ENCODE results near the gene ST6GAL1. TPM values are rescaled to one million over a fixed set of nuclear protein-coding genes. Genes with fewer than 3 reads are reported as not detected.

The ST6GAL1 gene
- total RNA-seq, 1 donor from 2014 or later, result 68.2 TPM

DNA sequence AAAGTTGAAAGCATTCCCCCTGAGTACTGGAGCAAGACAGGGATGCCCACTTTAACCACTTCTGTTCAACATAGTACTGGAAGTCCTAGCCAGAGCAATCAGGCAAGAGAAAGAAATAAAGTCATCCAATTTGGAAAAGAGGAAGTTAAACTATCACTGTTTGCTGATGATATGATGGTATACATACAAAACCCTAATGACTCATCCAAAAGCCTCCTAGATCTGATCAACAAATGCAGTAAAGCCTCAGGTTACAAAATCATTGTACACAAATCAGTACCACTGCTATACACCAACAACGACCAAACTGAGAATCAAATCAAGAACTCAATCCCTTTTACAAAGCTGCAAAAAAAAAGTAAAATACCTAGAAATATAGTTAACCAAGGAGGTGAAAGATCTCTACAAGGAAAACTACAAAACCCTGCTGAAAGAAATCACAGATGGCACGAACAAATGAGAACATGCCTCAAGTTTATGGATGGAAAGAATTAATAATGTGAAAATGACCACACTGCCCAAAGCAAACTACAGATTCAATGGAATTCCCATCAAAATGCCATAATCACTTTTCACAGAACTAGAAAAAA is 168.7 kb downstream of the ST6GAL1 start:
- Mint-ChIP-seq H3K27me3 (ENCODE audit: unreplicated experiment) (no peaks in the 10 kb centered on the region), H3K27ac (ENCODE audit: unreplicated experiment) (no peak overlapping the region), H3K4me3 (ENCODE audit: unreplicated experiment) (no peak overlapping the region), H3K9me3 (ENCODE audit: unreplicated experiment) (peaks cover 35% of the 10 kb centered on the region), H3K4me1 (ENCODE audit: unreplicated experiment) (peaks cover 12% of the 10 kb centered on the region), H3K36me3 (ENCODE audit: unreplicated experiment) (peaks cover 2% of the 10 kb centered on the region)
- TF ChIP-seq, protein P1, sequence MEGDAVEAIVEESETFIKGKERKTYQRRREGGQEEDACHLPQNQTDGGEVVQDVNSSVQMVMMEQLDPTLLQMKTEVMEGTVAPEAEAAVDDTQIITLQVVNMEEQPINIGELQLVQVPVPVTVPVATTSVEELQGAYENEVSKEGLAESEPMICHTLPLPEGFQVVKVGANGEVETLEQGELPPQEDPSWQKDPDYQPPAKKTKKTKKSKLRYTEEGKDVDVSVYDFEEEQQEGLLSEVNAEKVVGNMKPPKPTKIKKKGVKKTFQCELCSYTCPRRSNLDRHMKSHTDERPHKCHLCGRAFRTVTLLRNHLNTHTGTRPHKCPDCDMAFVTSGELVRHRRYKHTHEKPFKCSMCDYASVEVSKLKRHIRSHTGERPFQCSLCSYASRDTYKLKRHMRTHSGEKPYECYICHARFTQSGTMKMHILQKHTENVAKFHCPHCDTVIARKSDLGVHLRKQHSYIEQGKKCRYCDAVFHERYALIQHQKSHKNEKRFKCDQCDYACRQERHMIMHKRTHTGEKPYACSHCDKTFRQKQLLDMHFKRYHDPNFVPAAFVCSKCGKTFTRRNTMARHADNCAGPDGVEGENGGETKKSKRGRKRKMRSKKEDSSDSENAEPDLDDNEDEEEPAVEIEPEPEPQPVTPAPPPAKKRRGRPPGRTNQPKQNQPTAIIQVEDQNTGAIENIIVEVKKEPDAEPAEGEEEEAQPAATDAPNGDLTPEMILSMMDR (IDR thresholded peaks at IDR 0.05), result no peak
- DNase-seq (ENCODE audit: extremely low spot score, unreplicated experiment), result no peak

DNA sequence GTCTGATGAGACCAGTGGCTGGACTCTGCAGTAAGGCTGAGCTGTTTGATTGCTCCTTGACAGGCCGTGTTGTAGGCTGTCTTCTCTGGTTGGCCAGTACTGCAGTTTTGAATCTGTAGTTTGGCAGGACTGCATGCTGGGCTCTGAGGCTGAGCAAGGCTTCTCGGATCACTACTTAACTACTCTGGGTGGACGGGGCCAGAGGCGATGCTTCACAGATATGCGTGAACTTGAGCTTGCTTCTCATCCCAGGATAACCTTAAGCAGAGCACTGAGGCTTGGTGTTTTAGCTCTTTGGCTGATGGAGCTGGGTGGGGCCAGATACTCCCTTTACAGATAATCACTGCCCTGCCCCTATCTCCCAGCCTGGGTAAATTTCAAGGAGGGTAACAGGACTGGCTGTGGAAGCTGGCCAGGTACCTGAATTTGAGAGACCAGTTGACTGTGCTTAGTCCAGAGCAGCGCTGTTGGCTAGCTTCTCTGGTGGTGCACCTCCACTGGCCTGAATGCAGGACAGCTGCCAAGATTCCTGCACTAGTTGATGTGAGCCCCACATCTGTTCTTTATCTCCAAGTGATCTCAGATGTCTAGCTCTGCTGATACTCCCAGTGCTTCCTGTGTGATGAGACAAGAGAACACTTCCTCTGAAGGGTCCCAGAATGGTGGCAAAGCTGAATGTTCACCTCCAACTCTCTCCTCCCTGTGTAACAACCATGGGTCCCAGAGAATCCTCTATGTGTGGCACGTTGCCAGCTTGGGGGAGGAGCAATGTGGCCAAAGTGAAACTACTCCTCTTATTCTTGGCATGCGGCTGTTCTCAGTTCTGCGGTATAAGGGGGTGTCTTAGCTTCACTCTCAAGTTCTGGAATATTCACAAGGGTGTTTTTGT is 171.1 kb downstream of the ST6GAL1 start:
- Mint-ChIP-seq H3K36me3 (ENCODE audit: unreplicated experiment) (peaks cover 2% of the 10 kb centered on the region), H3K4me3 (ENCODE audit: unreplicated experiment) (peak overlapping the region; percentile 54), H3K9me3 (ENCODE audit: unreplicated experiment) (peaks cover 25% of the 10 kb centered on the region), H3K4me1 (ENCODE audit: unreplicated experiment) (peaks cover 12% of the 10 kb centered on the region), H3K27ac (ENCODE audit: unreplicated experiment) (peak overlapping the region; percentile 73), H3K27me3 (ENCODE audit: unreplicated experiment) (no peaks in the 10 kb centered on the region)
- DNase-seq (ENCODE audit: extremely low spot score, unreplicated experiment), result no peak
- TF ChIP-seq, protein P1 (IDR thresholded peaks at IDR 0.05), result no peak

DNA sequence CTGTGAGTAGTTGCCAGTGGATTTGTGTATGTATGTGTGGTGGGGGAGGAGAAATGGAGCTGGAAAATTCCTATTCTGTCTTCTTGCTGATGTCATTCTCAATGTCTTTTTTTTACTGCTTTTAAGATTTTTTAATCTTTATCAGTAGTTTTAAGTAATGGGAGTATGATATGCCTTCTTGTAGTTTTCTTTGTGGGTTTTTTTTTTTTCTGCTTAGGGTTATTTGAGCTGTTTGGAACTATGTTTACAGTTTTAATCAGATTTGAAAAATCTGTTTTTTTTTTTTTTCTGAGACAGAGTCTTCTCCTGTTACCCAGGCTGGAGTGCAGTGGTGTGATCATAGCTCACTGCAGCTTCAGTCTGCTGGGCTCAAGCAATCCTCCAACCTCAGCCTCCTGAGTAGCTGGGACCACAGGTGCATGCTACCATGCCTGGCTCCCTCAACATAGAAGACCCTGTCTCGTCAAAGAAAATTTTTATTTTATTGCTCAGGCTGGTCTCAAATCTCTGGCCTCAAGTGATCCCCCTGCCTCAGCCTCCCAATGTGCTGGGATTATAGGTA is 171.8 kb downstream of the ST6GAL1 start:
- DNase-seq (ENCODE audit: extremely low spot score, unreplicated experiment), result no peak
- Mint-ChIP-seq H3K36me3 (ENCODE audit: unreplicated experiment) (peaks cover 2% of the 10 kb centered on the region), H3K4me1 (ENCODE audit: unreplicated experiment) (peaks cover 12% of the 10 kb centered on the region), H3K27ac (ENCODE audit: unreplicated experiment) (peak overlapping the region; percentile 73), H3K9me3 (ENCODE audit: unreplicated experiment) (peaks cover 20% of the 10 kb centered on the region), H3K27me3 (ENCODE audit: unreplicated experiment) (no peaks in the 10 kb centered on the region), H3K4me3 (ENCODE audit: unreplicated experiment) (peak overlapping the region; percentile 54)
- TF ChIP-seq, protein P1 (IDR thresholded peaks at IDR 0.05), result no peak

DNA sequence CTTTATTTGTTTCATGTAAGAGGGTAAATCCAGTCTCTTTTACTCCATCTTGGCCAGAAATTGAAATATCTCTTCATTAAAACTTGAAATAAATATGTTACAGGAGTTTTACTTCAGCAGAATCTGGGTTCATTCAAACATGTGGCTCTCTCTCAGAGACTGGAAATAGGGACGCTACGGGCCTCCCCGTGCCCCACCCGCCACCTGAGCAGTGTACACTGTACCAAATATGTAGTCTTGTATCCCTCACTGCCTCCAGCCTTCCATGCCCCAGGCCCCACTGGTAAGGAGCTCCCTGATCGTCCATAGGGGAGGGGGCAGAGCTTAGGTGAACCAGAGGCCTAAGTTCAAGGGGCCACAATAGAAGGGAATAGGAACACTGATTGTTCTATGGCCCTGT is 172.9 kb downstream of the ST6GAL1 start:
- peaks cover 2% of the 10 kb centered on the region for H3K36me3 Mint-ChIP-seq (ENCODE audit: unreplicated experiment)
- peaks cover 12% of the 10 kb centered on the region for H3K9me3 Mint-ChIP-seq (ENCODE audit: unreplicated experiment)
- no peak overlapping the region for H3K4me3 Mint-ChIP-seq (ENCODE audit: unreplicated experiment)
- TF ChIP-seq, protein P1 (IDR thresholded peaks at IDR 0.05), result no peak
- no peak overlapping the region for H3K27ac Mint-ChIP-seq (ENCODE audit: unreplicated experiment)
- peaks cover 12% of the 10 kb centered on the region for H3K4me1 Mint-ChIP-seq (ENCODE audit: unreplicated experiment)
- DNase-seq (ENCODE audit: extremely low spot score, unreplicated experiment), result no peak
- no peaks in the 10 kb centered on the region for H3K27me3 Mint-ChIP-seq (ENCODE audit: unreplicated experiment)

DNA sequence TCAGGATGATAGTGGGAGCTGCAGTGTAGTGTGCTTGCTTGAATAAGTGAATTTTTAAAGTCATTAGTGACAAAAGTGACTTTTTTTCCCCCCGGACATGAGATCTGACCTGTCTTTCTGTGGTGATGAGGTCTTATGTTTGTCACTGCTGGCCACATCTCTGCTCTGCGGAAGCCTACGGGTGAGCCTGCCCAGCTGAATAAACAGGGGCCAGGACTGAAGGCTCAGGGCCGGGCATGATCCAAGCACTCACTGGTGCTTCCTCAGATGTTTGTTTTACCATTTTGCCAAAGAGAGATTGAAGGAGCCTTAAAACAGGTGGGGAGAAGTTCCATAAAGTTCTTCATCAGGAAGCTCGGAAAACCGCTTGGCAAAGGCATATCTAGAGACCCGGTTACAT is 174.0 kb downstream of the ST6GAL1 start:
- Mint-ChIP-seq H3K27me3 (ENCODE audit: unreplicated experiment) (no peaks in the 10 kb centered on the region), H3K36me3 (ENCODE audit: unreplicated experiment) (peaks cover 2% of the 10 kb centered on the region), H3K4me3 (ENCODE audit: unreplicated experiment) (no peak overlapping the region), H3K27ac (ENCODE audit: unreplicated experiment) (no peak overlapping the region), H3K9me3 (ENCODE audit: unreplicated experiment) (peaks cover under 1% of the 10 kb centered on the region), H3K4me1 (ENCODE audit: unreplicated experiment) (peaks cover 12% of the 10 kb centered on the region)
- TF ChIP-seq, protein P1 (IDR thresholded peaks at IDR 0.05), result no peak
- DNase-seq (ENCODE audit: extremely low spot score, unreplicated experiment), result no peak
